HEK293 (cell line): ENCODE data around the gene DDX46.

Experiments used
- CTCF ChIP-seq: fragments of 450-650 bp; formaldehyde crosslinking; IDR thresholded peaks from 2 replicates; pipeline ENCODE4 v1.5.1; 2016; ENCODE audit warnings: missing biosample characterization, missing genetic modification characterization
- PATZ1 ChIP-seq: fragments of 450-650 bp; formaldehyde crosslinking; IDR thresholded peaks from 2 replicates; pipeline ENCODE4 v1.5.1; 2016; ENCODE audit warnings: missing biosample characterization, missing genetic modification characterization
- ZBTB10 ChIP-seq: fragments of 450-650 bp; formaldehyde crosslinking; IDR thresholded peaks from 2 replicates; pipeline ENCODE4 v1.5.1; 2016; ENCODE audit warnings: missing biosample characterization, missing genetic modification characterization
- ZNF221 ChIP-seq: fragments of 450-650 bp; formaldehyde crosslinking; IDR thresholded peaks from 2 replicates; pipeline ENCODE4 v1.5.1; 2017; ENCODE audit warnings: missing biosample characterization, missing genetic modification characterization, borderline replicate concordance
- ZNF518A ChIP-seq: fragments of 450-650 bp; formaldehyde crosslinking; conservative IDR thresholded peaks from 2 replicates; pipeline ENCODE4 v1.5.1; 2016; ENCODE audit warnings: low read depth, missing biosample characterization, missing genetic modification characterization
- ZNF561 ChIP-seq: fragments of 450-650 bp; IDR thresholded peaks from 2 replicates; pipeline ENCODE4 v1.5.1; 2018; ENCODE audit warnings: missing biosample characterization, missing genetic modification characterization, borderline replicate concordance
- TF ChIP-seq, protein P1 (sequence below): fragments of 450-650 bp; formaldehyde crosslinking; IDR thresholded peaks from 2 replicates; pipeline ENCODE4 v1.5.1; 2017; ENCODE audit warnings: missing biosample characterization, mild to moderate bottlenecking, missing genetic modification characterization, moderate library complexity

DNA sequence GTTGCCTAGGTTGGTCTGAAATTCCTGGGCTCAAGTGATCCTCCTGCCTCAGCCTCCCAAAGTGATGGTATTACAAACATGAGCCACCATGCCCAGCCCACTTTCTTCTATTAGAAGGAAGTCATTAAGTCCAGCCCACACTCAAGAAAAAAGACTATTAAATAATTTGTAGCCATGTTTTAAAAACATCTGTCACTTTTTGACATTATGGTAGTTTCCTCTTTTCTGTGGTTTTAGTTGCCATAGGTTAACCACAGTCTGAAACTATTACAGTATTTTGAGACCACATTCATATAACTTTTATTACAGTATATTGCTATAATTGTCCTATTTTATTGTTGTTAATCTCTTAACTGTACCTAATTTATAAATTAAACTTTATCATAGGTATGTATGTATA, 55.2 kb downstream of the DDX46 start:
- no peak for TF ChIP-seq ZNF518A
- TF ChIP-seq PATZ1, result no peak
- TF ChIP-seq, protein P1, sequence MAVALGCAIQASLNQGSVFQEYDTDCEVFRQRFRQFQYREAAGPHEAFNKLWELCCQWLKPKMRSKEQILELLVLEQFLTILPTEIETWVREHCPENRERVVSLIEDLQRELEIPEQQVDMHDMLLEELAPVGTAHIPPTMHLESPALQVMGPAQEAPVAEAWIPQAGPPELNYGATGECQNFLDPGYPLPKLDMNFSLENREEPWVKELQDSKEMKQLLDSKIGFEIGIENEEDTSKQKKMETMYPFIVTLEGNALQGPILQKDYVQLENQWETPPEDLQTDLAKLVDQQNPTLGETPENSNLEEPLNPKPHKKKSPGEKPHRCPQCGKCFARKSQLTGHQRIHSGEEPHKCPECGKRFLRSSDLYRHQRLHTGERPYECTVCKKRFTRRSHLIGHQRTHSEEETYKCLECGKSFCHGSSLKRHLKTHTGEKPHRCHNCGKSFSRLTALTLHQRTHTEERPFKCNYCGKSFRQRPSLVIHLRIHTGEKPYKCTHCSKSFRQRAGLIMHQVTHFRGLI (tag by site-specific recombination), result no peak
- TF ChIP-seq ZBTB10 (tag by site-specific recombination), result no peak
- no peak for TF ChIP-seq CTCF (tag by site-specific recombination)
- TF ChIP-seq ZNF561, result no peak
- TF ChIP-seq ZNF221 (tag by site-specific recombination), result no peak
